GM12878 (cell line): ENCODE measurements around the gene SANBR. TPM values are rescaled to one million over a fixed set of nuclear protein-coding genes. Genes with fewer than 3 reads are reported as not detected.

Source experiments
- ATAC-seq: fragments of 200-7000 bp; cut with Tn5 transposase; 3 replicates; pipeline ENCODE4 v1.9.1; 2020; ENCODE audit warnings: mild to moderate bottlenecking, moderate library complexity
- BruUV-seq: library from RNA; stranded (reverse); fragments of 400-500 nt; replicated peaks from 2 replicates; lab custom pipeline; 2021; lab: Mats Ljungman, UMichigan
- CTCF ChIA-PET: fragments of 300-600 bp; sonication (Branson Sonifier 250); formaldehyde crosslinking; extraction: SDS; loops from one replicate; lab custom pipeline; 2021; ENCODE audit warnings: inconsistent platforms; lab: Yijun Ruan, JAX
- POLR2A ChIA-PET: fragments of 350-600 bp; formaldehyde crosslinking; extraction: SDS; loops from one replicate; lab custom pipeline; 2021; ENCODE audit warnings: inconsistent platforms; lab: Charles Lee
- RAD21 ChIA-PET: fragments of 300-600 bp; sonication (Branson Sonifier 250); formaldehyde crosslinking; loops from one replicate; lab custom pipeline; 2023; ENCODE audit warnings: antibody characterized with exemption; ENCODE audit not compliant: unreplicated experiment; lab: Charles Lee
- SMC1A ChIA-PET: fragments of 300-600 bp; sonication (Branson Sonifier 250); formaldehyde crosslinking; loops from one replicate; lab custom pipeline; 2023; ENCODE audit not compliant: unreplicated experiment, uncharacterized antibody; lab: Charles Lee
- DNase-seq: peaks from one replicate; pipeline ENCODE4 v3.0.0-alpha.2; 2011; ENCODE audit warnings: low read depth, low spot score
- FAIRE-seq: peaks from 3 replicates; lab custom pipeline; 2011; peaks lifted over from hg19 to GRCh38; lab: Jason Lieb, UNC
- H2AFZ ChIP-seq: 2 replicates; pipeline ENCODE4 v1.6.0; 2011; ENCODE audit warnings: low read depth, low read length, control low read depth; ENCODE audit not compliant: control insufficient read depth
- H3K27ac ChIP-seq: 2 replicates; pipeline ENCODE4 v1.5.1; 2011; ENCODE audit warnings: control low read depth; ENCODE audit not compliant: control insufficient read depth, insufficient read depth
- H3K27me3 ChIP-seq, 2 experiments: replicated peaks in 1 of 2; 2 replicates each; pipeline versions ENCODE4 v1.6.0 to v1.6.1; 2011; ENCODE audit warnings: low read length in 1 of 2; ENCODE audit not compliant: control insufficient read depth in 2 of 2, insufficient read depth in 2 of 2
- H3K36me3 ChIP-seq, 2 experiments: 2 replicates each; pipeline ENCODE4 v1.5.1; 2011; ENCODE audit warnings: low read length in 1 of 2; ENCODE audit not compliant: control insufficient read depth in 2 of 2, insufficient read depth in 2 of 2
- H3K4me1 ChIP-seq: 2 replicates; pipeline ENCODE4 v1.6.1; 2011; ENCODE audit warnings: mild to moderate bottlenecking, low read length, moderate library complexity, mixed read lengths; ENCODE audit not compliant: control insufficient read depth, insufficient read depth
- H3K4me2 ChIP-seq: 2 replicates; pipeline ENCODE4 v1.6.0; 2011; ENCODE audit warnings: control low read depth; ENCODE audit not compliant: control insufficient read depth, insufficient read depth
- H3K4me3 ChIP-seq: fragments of 200-600 bp; sonication (generic); 2 replicates; pipeline ENCODE4 v1.5.1; 2016
- H3K79me2 ChIP-seq: 2 replicates; pipeline ENCODE4 v1.6.0; 2011; ENCODE audit warnings: low read length; ENCODE audit not compliant: control insufficient read depth, insufficient read depth
- H3K9ac ChIP-seq: 2 replicates; pipeline ENCODE4 v1.8.0; 2011; ENCODE audit warnings: low read length, control low read depth, mixed read lengths; ENCODE audit not compliant: control insufficient read depth, insufficient read depth
- H3K9me3 ChIP-seq: replicated peaks from 3 replicates; pipeline ENCODE4 v1.5.1; 2011; ENCODE audit warnings: mild to moderate bottlenecking, low read length; ENCODE audit not compliant: control insufficient read depth, insufficient read depth
- H4K20me1 ChIP-seq: 2 replicates; pipeline ENCODE4 v1.6.0; 2011; ENCODE audit not compliant: control insufficient read depth, insufficient read depth
- BRCA1 ChIP-seq: IDR thresholded peaks from 2 replicates; pipeline ENCODE4 v1.6.1; 2011; ENCODE audit warnings: low read depth, low read length, improper control_type of control experiment
- CBX5 ChIP-seq: sonication (generic); IDR thresholded peaks from 2 replicates; pipeline ENCODE4 v1.6.1; 2016; ENCODE audit warnings: low read depth, moderate library complexity, mild to moderate bottlenecking, inconsistent platforms
- CHD2 ChIP-seq: IDR thresholded peaks from 2 replicates; pipeline ENCODE4 v1.6.1; 2011; ENCODE audit warnings: low read depth, low read length, improper control_type of control experiment, borderline replicate concordance
- ELK1 ChIP-seq: IDR thresholded peaks from 2 replicates; pipeline ENCODE4 v1.6.1; 2012; ENCODE audit warnings: low read depth, low read length, improper control_type of control experiment
- EZH2 ChIP-seq: IDR thresholded peaks from 2 replicates; pipeline ENCODE4 v1.6.1; 2012; ENCODE audit warnings: low read depth, mild to moderate bottlenecking, control low read depth, inconsistent platforms, low read length, borderline replicate concordance; ENCODE audit not compliant: control insufficient read depth
- IKZF2 ChIP-seq, 2 experiments: fragments of 450-650 bp; IDR thresholded peaks; 2 replicates each; pipeline ENCODE4 v1.6.1; 2017; ENCODE audit warnings: mild to moderate bottlenecking in 2 of 2, moderate library complexity in 2 of 2
- IRF4 ChIP-seq: IDR thresholded peaks from 2 replicates; pipeline ENCODE4 v1.6.1; 2011; ENCODE audit warnings: low read depth, low read length
- KDM1A ChIP-seq: fragments of 200-600 bp; sonication (generic); IDR thresholded peaks from 2 replicates; pipeline ENCODE4 v1.6.1; 2016; ENCODE audit warnings: borderline replicate concordance
- MYB ChIP-seq: fragments of 150-350 bp; IDR thresholded peaks from 2 replicates; pipeline ENCODE4 v1.6.1; 2014; ENCODE audit warnings: mild to moderate bottlenecking, low read depth, low read length, borderline replicate concordance
- PAX8 ChIP-seq: fragments of 450-650 bp; IDR thresholded peaks from 2 replicates; pipeline ENCODE4 v1.6.1; 2017; ENCODE audit warnings: mild to moderate bottlenecking, moderate library complexity
- POLR2AphosphoS2 ChIP-seq: IDR thresholded peaks from 2 replicates; pipeline ENCODE4 v1.6.1; 2011; ENCODE audit warnings: low read depth, mild to moderate bottlenecking, low read length, improper control_type of control experiment, moderate library complexity
- RELA ChIP-seq: fragments of 450-650 bp; IDR thresholded peaks from 2 replicates; pipeline ENCODE4 v1.8.0; 2014; ENCODE audit warnings: borderline replicate concordance; ENCODE audit not compliant: partially characterized antibody
- SMC3 ChIP-seq: IDR thresholded peaks from 2 replicates; pipeline ENCODE4 v1.6.1; 2011; ENCODE audit warnings: low read length, improper control_type of control experiment, borderline replicate concordance
- SREBF2 ChIP-seq: IDR thresholded peaks from 2 replicates; pipeline ENCODE4 v1.6.1; 2012; ENCODE audit warnings: mild to moderate bottlenecking, low read length
- SUZ12 ChIP-seq: fragments of 200-600 bp; sonication (generic); IDR thresholded peaks from one replicate; pipeline ENCODE4 v1.6.1; 2018; ENCODE audit warnings: antibody characterized with exemption, mild to moderate bottlenecking; ENCODE audit not compliant: unreplicated experiment
- TARDBP ChIP-seq: IDR thresholded peaks from 2 replicates; pipeline ENCODE4 v1.6.1; 2016; ENCODE audit warnings: borderline replicate concordance
- WGBS: methylation state at CpG from one replicate; pipeline ENCODE4 v1.1.6; 2016; ENCODE audit warnings: low lambda C conversion rate; ENCODE audit not compliant: insufficient replicate concordance, insufficient coverage; ENCODE audit errors: missing lambda C conversion rate; 5-methylcytosine and 5-hydroxymethylcytosine counted together
- in situ Hi-C: fragments of 300-500 bp; cut with MboI; formaldehyde crosslinking; loops from 9 replicates; pipeline ENCODE4 v1.14.3; 2018; ENCODE audit warnings: mixed read lengths
- intact Hi-C: fragments of 100-400 bp; cut with micrococcal nuclease; formaldehyde crosslinking; loops from one replicate; pipeline ENCODE4 v1.14.2; 2022; ENCODE audit not compliant: unreplicated experiment
- polyA plus RNA-seq, 11 experiments: library from polyadenylated mRNA; depleted of rRNA in 4 of 11; unstranded in 6 of 11; stranded (reverse) in 5 of 11; fragments of >200 nt; fragmentation: Nextera tagmentation in 4 of 11; fragmentation: Illumina TruSeq in 1 of 11; extraction: Ambion mirVana in 4 of 11; extraction: Trizol in 1 of 11; gene quantifications; 1 replicate in 1 of 11; 2 replicates in 10 of 11; pipeline versions ENCODE4 v1.2.1 to v1.2.3, GENCODE V29; 2011 to 2016; ENCODE audit warnings: inconsistent platforms in 2 of 11, missing spikeins in 2 of 11, low read depth in 1 of 11
- total RNA-seq, 4 experiments: library from RNA; depleted of rRNA in 3 of 4; stranded (reverse); fragments of >200 nt in 3 of 4; fragmentation: Illumina TruSeq in 1 of 4; extraction: Trizol in 1 of 4; gene quantifications; 2 replicates each; pipeline versions ENCODE4 v1.2.1 to v1.2.3, GENCODE V29; 2013 to 2021
- TF ChIP-seq, protein P1 (sequence below): fragments of 450-650 bp; formaldehyde crosslinking; IDR thresholded peaks from 2 replicates; pipeline ENCODE4 v1.4.0; 2022; ENCODE audit warnings: mild to moderate bottlenecking, moderate library complexity

SANBR gene
- total and polyA plus RNA-seq, 10 of the 15 experiments (the other 5 are each of a cell fraction or from before 2014, with no cell fraction given) = 2.2 to 11.0 (median 7.0) TPM

- Histone ChIP-seq H4K20me1 (no peaks in the 10 kb centered on the region), H3K9me3 (no peaks in the 10 kb centered on the region), H3K4me1 (no peaks in the 10 kb centered on the region), H3K27ac (no peak overlapping the region), H3K9ac (no peak overlapping the region), H3K79me2 (no peaks in the 10 kb centered on the region), H3K27me3 (no peaks in the 10 kb centered on the region), H2AFZ (no peak overlapping the region), H3K4me2 (no peak overlapping the region), H3K36me3 (peaks cover 0 to 1% of the 10 kb centered on the region in 2 experiments; a peak in 2 of 4 replicates), H3K4me3 (no peak overlapping the region)
- TF ChIP-seq POLR2AphosphoS2 (no peak), SREBF2 (no peak), SMC3 (no peak), CBX5 (no peak), SUZ12 (no peak), IKZF2 (IDR thresholded peaks at IDR 0.05) (no peak), BRCA1 (no peak), RELA (no peak), EZH2 (no peak), MYB (no peak), IRF4 (no peak), TARDBP (no peak), KDM1A (no peak), CHD2 (no peak), PAX8 (no peak), ELK1 (no peak)
- TF ChIP-seq, protein P1, sequence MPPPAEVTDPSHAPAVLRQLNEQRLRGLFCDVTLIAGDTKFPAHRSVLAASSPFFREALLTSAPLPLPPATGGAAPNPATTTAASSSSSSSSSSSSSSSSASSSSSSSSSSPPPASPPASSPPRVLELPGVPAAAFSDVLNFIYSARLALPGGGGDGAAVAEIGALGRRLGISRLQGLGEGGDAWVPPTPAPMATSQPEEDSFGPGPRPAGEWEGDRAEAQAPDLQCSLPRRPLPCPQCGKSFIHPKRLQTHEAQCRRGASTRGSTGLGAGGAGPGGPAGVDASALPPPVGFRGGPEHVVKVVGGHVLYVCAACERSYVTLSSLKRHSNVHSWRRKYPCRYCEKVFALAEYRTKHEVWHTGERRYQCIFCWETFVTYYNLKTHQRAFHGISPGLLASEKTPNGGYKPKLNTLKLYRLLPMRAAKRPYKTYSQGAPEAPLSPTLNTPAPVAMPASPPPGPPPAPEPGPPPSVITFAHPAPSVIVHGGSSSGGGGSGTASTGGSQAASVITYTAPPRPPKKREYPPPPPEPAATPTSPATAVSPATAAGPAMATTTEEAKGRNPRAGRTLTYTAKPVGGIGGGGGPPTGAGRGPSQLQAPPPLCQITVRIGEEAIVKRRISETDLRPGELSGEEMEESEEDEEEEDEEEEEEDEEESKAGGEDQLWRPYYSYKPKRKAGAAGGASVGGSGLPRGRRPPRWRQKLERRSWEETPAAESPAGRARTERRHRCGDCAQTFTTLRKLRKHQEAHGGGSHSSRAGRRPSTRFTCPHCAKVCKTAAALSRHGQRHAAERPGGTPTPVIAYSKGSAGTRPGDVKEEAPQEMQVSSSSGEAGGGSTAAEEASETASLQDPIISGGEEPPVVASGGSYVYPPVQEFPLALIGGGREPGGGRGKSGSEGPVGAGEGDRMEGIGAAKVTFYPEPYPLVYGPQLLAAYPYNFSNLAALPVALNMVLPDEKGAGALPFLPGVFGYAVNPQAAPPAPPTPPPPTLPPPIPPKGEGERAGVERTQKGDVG (CRISPR knock-in tag) = no peak
- BruUV-seq = no TSS peak
- RAD21 ChIA-PET = no interaction called here
- POLR2A ChIA-PET = no interaction called here
- SMC1A ChIA-PET = interaction anchor here (1.3 kb wide), 1 partner anchor 9 kb away, joined by 4 read pairs; the partner anchor contains the start of gene SANBR
- WGBS = 100% methylated on average over 1 of the region's 1 CpG
- DNase-seq = no peak
- FAIRE-seq = no peak
- intact Hi-C loops (no loop called here), in situ Hi-C loops (no loop called here)
- ATAC-seq = no peak
- CTCF ChIA-PET = interaction anchor here (0.6 kb wide), 1 partner anchor 676 kb away, joined by 3 read pairs; no protein-coding TSS in a partner anchor
These were observed 8.4 kb downstream of the SANBR start for GRCh38 chr2:61074100-61074499.
